CD4-positive, alpha-beta T cell treated with Interleukin-1 beta for 1 hour (primary cell): ENCODE measurements around the gene SPHK1.

Experiments
- DNase-seq, 2 donors: peaks; one replicate each; pipeline ENCODE4 v3.0.0-alpha.2; 2020 to 2022

Gene SPHK1

GRCh38 chr17:76365256-76365903 is 19.0 kb upstream of the SPHK1 start:
- DNase-seq: no peak

GRCh38 chr17:76366247-76366646 is 18.2 kb upstream of the SPHK1 start:
- no peak for DNase-seq

- no peak for DNase-seq
Measured at GRCh38 chr17:76367642-76368041, 16.8 kb upstream of the SPHK1 start.

GRCh38 chr17:76368545-76368944 is 15.9 kb upstream of the SPHK1 start:
- no peak for DNase-seq

- no peak for DNase-seq
Measured at GRCh38 chr17:76369379-76369778, 15.0 kb upstream of the SPHK1 start.

- no peak for DNase-seq
Measured at GRCh38 chr17:76369804-76370203, 14.6 kb upstream of the SPHK1 start.

GRCh38 chr17:76370261-76370993 is 14.0 kb upstream of the SPHK1 start:
- no peak for DNase-seq

GRCh38 chr17:76371656-76372628 is 12.5 kb upstream of the SPHK1 start:
- no peak for DNase-seq

- DNase-seq: no peak
Measured at GRCh38 chr17:76376318-76377133, 7.9 kb upstream of the SPHK1 start.

GRCh38 chr17:76378548-76379274 is 5.7 kb upstream of the SPHK1 start:
- DNase-seq: no peak

- no peak for DNase-seq
Measured at GRCh38 chr17:76379275-76379641, 5.2 kb upstream of the SPHK1 start.

GRCh38 chr17:76379646-76380376 is 4.6 kb upstream of the SPHK1 start:
- no peak for DNase-seq

GRCh38 chr17:76381633-76382350 is 2.6 kb upstream of the SPHK1 start:
- peak in 1 of 2 donors; percentile 37 for DNase-seq

- no peak for DNase-seq
Measured at GRCh38 chr17:76382351-76382802, 2.0 kb upstream of the SPHK1 start.

GRCh38 chr17:76382803-76383545 is 1.4 kb upstream of the SPHK1 start:
- peak; percentile 40 to 56 for DNase-seq

- peak; percentile 35 to 43 for DNase-seq
Measured at GRCh38 chr17:76383546-76384221, 725 bp upstream of the SPHK1 start.

GRCh38 chr17:76384987-76385891 is 830 bp downstream of the SPHK1 start:
- DNase-seq: peak; percentile 18 to 70
